Measurements from ENCODE around the gene MOBP. TPM values are rescaled to one million over a fixed set of nuclear protein-coding genes. Genes with fewer than 3 reads are reported as not detected.

MOBP gene
- total and polyA plus RNA-seq, 2 of the 4 experiments (the other 2 are of a cell fraction) = not detected

- Histone ChIP-seq H3K36me3 (ENCODE audit: control insufficient read depth, insufficient read depth, low read length) (no peaks in the 10 kb centered on the region), H3K23ac (ENCODE audit: low read depth, low read length) (no peak overlapping the region), H3K4me2 (ENCODE audit: low read depth, low read length) (no peak overlapping the region), H4K5ac (ENCODE audit: low read depth, low read length) (no peak overlapping the region), H3K14ac (replicated peaks; ENCODE audit: low read depth, low read length) (no peak overlapping the region), H3K9ac (ENCODE audit: low read depth, low read length) (no peak overlapping the region), H3K9me1 (ENCODE audit: insufficient read depth, low read length) (no peaks in the 10 kb centered on the region), H4K91ac (ENCODE audit: insufficient read depth, low read depth, low read length) (no peak overlapping the region), H3K9me3 (ENCODE audit: control insufficient read depth, insufficient read depth, low read length) (no peaks in the 10 kb centered on the region), H3K56ac (ENCODE audit: extremely low read depth, insufficient read depth, low read length) (no peak overlapping the region), H3K4me1 (ENCODE audit: control insufficient read depth, insufficient read depth, low read length) (no peaks in the 10 kb centered on the region), H2AK5ac (ENCODE audit: low read depth, low read length) (no peak overlapping the region), H3K27ac (ENCODE audit: insufficient read depth, low read length) (no peak overlapping the region), H3K4ac (ENCODE audit: low read depth, low read length) (no peak overlapping the region), H2AK9ac (replicated peaks; ENCODE audit: low read depth, low read length, poor library complexity) (no peak overlapping the region), H3K27me3 (ENCODE audit: control insufficient read depth, insufficient read depth, low read length) (no peaks in the 10 kb centered on the region), H2AFZ (replicated peaks; ENCODE audit: low read length, poor library complexity) (no peak overlapping the region), H4K8ac (ENCODE audit: low read depth in 2 of 2, low read length in 2 of 2) (no peak overlapping the region), H4K20me1 (ENCODE audit: insufficient read depth, low read length) (no peaks in the 10 kb centered on the region), H2BK15ac (ENCODE audit: low read depth, low read length) (no peak overlapping the region), H3K4me3 (ENCODE audit: insufficient read depth, low read depth, low read length) (no peak overlapping the region), H3K18ac (ENCODE audit: low read depth, low read length) (no peak overlapping the region), H2BK120ac (ENCODE audit: low read depth, low read length) (no peak overlapping the region), H3K79me1 (ENCODE audit: low read depth in 1 of 2, low read length in 2 of 2) (no peaks in the 10 kb centered on the region), H2BK20ac (ENCODE audit: low read depth, low read length) (no peak overlapping the region), H2BK5ac (ENCODE audit: low read depth, low read length, poor library complexity, severe bottlenecking) (no peak overlapping the region)
- ATAC-seq (ENCODE audit: low read depth) = no peak
- ChIA-PET POLR2A (ENCODE audit: unreplicated experiment) (no interaction called here), CTCF (no interaction called here)
- intact Hi-C loops (cut with micrococcal nuclease) = no loop called here
- dilution Hi-C loops (cut with HindIII; ENCODE audit: low sequenced_read_pairs, unreplicated experiment) = no loop called here
- BruUV-seq (replicated peaks) = no TSS peak
- no CpG with 5 or more reads among the region's 1 CpG for WGBS, 2 experiments (ENCODE audit: extremely low coverage in 2 of 2, insufficient read length in 1 of 2)
- no peak for DNase-seq
- in situ Hi-C loops (cut with MboI; ENCODE audit: low sequenced_read_pairs) = no loop called here
- TF ChIP-seq RFX5 (IDR thresholded peaks at IDR 0.05; ENCODE audit: low read depth, low read length) (no peak), BHLHE40 (IDR thresholded peaks at IDR 0.05; ENCODE audit: low read depth, low read length) (no peak), RAD21 (IDR thresholded peaks at IDR 0.05; ENCODE audit: low read length) (no peak), ELK1 (IDR thresholded peaks at IDR 0.05; ENCODE audit: borderline replicate concordance, low read depth, low read length) (no peak)
Observed at GRCh38 chr3:39524107-39524506, 56.6 kb downstream of the MOBP start.
